Uterus (tissue), 2 donors: ENCODE data around the gene MGAT2.

Source experiments
- CTCF ChIP-seq, 4 experiments: fragments of 200-600 bp in 2 of 4; fragments of 450-650 bp in 2 of 4; sonication (generic) in 2 of 4; IDR thresholded peaks; one replicate each; pipeline ENCODE4 v1.5.1; 2016 to 2019; ENCODE audit warnings: antibody characterized with exemption in 4 of 4, mild to moderate bottlenecking in 2 of 4, moderate library complexity in 1 of 4
- POLR2A ChIP-seq, 2 donors: fragments of 450-650 bp; IDR thresholded peaks; one replicate each; pipeline ENCODE4 v1.6.1; 2016; ENCODE audit warnings: antibody characterized with exemption in 2 of 2, mild to moderate bottlenecking in 1 of 2, moderate library complexity in 1 of 2

- TF ChIP-seq POLR2A (IDR thresholded peaks at IDR 0.05) (no peak), CTCF (IDR thresholded peaks at IDR 0.05) (no peak)
Observed at GRCh38 chr14:49612671-49613070, 7.9 kb upstream of the MGAT2 start.
